HTERT RPE-1 (cell line): ENCODE measurements around the gene RRM1.
"Not testable (repeated sequence)": the region's sequence is repeated elsewhere in the genome, so short reads cannot be mapped to it uniquely, and the experiment has no call there.

Experiments
- in situ Hi-C: fragments of 300-500 bp; cut with MboI; formaldehyde crosslinking; loops from 4 replicates; pipeline ENCODE4 v1.14.3; 2020; ENCODE audit warnings: low sequenced_read_pairs

RRM1 gene

GRCh38 chr11:4094348-4095291 is at the start of gene RRM1:
Gene RRM1, plus strand, starts transcription at chr11:4094799. Its CDS starts 214 bp downstream, at chr11:4095013.
- in situ Hi-C loops, result no loop called here

DNA sequence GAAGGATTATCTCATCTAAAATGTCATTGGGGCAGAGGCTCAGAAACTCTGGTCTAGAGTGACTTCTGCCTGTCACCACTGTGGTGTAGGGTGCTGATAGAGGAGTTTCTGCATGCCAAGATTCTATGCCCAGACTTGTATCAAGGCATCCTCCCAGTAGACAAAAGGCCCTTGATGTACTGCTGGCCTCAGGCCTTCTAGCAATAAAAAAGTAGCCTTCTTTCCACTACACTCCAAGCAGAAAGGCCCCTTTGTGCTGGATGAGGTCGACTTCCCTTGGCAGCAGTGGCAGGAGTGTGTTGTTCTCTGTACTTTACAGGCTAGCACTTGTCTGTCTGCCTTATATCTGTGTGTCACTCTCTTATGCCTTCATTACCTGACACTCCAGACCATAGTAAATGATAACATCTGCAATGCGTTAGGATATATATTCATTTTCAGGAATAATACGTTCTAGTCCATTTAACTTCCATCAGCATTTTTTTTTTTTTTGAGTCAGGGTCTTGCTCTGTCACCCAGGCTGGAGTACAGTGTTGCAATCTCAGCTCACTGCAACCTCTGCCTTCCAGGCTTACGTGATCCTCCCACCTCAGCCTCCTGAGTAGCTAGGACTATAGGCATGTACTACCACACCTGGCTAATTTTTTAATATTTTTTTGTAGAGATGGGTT is 49.5 kb upstream of the RRM1 start:
- in situ Hi-C loops, result no loop called here

DNA sequence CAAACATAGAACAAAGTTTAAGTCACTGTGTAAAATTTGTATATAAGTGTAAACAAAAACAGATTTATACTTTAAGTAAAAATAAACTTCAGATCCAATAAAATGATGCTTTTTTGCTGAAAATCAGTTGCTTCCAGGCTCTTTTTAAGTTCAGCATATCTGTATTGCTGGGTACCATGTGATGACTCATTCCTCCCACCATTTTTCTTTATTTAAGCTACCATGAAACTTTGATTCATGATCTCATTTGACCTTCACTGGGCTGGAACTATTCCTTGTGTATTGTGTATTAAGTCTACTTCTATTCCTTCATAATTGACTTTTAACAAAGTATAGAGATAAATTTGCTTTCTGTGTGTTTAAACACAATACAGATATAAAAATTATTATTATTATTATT is 46.3 kb upstream of the RRM1 start:
- in situ Hi-C loops, result no loop called here

DNA sequence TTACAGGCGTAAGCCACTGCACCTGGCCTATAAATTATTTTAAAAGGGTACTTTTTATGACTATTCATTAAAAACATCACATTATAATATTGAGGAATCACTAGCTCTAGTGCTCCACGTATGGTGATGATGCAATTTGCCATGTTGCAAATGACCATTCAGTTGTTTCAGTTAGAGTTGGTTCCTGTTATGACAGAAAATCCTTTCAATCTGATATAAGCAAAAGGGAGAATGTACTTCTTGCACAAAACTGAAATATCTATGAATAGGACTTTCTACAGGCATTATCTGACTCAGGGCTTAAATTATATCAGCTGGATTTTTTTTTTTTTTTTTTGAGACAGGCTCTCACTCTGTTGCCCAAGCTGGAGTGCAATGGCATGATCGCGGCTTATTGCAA is 45.6 kb upstream of the RRM1 start:
- in situ Hi-C loops, result no loop called here

DNA sequence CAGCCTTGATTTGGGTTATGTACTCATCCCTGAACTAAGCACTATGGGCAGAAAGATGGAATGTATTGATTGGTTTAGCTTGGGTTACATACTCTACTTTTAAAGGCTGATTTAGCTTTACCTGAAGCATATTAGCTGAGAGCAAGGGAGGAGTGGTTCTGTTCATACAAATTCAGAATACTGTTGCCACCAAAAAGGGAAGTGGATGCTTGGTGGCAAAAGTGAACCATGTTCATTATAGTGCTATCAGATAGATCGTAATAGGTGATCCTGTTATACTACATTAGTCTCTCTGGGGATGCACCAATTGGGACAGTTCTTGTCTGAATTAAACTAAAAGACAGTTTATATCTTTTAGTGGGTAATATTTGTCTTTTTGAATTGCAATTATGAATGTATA is 44.5 kb upstream of the RRM1 start:
- in situ Hi-C loops, result no loop called here

- in situ Hi-C loops, result not testable (repeated sequence)
Observed at GRCh38 chr11:4053200-4053599, 41.4 kb upstream of the RRM1 start.

DNA sequence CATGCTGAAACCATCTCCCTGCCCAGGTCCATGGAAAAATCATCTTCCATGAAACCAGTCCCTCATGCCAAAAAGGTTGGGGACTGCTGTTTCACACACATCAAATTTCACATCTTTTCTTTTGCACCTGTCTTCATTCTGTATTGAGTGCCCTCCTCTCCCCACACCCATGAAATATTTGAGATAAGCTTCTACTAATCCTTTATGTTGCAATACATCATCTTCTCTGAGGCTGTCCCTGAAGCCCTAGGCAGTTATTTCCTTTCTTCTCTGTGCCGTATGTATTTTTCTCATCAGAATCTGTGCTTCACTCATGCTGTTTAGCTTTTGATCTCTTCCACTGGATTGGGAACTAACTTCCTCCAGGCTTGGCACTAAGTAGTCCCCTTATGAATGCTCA is 40.0 kb upstream of the RRM1 start:
- in situ Hi-C loops, result no loop called here

- in situ Hi-C loops, result no loop called here
Observed at GRCh38 chr11:4059424-4059823, 35.2 kb upstream of the RRM1 start.

DNA sequence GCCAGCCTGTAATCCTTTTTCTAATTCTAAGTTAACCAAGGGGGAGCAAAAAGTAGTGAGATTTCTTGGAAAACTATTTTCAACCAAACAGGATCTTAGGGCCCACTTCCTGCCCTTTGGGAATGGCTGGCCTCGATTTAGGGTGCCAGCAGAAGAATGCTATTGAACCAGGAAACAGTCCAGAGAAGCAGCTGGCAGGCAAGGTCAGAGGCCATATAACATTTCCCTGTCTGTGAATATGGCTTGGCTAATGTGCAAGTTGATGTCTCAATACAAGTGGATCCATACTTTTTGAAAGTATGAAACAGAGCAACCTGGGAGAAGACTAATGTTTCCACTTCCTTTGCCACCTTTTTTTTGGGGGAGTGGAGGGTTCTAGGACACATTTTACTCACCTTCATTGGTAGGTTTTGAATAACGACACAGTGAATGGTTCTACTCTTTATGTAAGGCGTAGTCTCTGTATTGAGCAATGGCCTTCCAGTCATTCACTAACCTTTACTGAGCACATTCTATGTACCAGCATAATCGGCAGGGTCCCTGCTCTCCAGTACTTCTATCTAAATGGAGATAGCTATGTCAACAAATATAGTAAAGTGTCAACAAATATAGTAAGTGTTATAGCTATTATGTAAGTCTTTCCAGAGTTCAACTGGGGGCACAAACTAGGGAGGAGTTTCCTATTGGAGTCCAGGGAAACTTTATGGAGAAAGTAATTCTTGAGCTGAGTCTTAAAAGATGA is 34.2 kb upstream of the RRM1 start:
- in situ Hi-C loops, result no loop called here

DNA sequence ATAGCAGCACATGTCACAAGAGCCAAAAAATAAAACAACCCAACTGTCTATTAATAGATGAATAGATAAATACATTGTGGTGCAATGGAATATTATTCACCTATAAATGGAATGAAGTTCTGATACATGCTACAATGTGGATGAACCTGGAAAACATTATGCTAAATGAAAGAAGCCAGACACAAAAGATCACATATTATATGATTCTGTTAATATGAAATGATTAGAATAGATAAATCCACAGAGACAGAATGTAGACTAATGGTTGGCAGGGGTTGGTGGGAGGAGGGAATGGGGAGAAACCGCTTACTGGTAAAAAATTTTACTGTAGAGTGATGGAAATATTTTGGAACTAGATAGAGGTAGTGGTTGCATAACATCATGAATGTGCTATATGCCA is 32.9 kb upstream of the RRM1 start:
- in situ Hi-C loops, result no loop called here

GRCh38 chr11:4063348-4063747 is 31.3 kb upstream of the RRM1 start:
- in situ Hi-C loops, result no loop called here

- in situ Hi-C loops, result no loop called here
Observed at GRCh38 chr11:4064278-4064955, 30.2 kb upstream of the RRM1 start.

GRCh38 chr11:4065086-4065485 is 29.5 kb upstream of the RRM1 start:
- in situ Hi-C loops, result no loop called here

GRCh38 chr11:4065601-4066377 is 28.8 kb upstream of the RRM1 start:
- in situ Hi-C loops, result no loop called here

GRCh38 chr11:4066910-4067309 is 27.7 kb upstream of the RRM1 start:
- in situ Hi-C loops, result no loop called here

GRCh38 chr11:4068962-4069361 is 25.6 kb upstream of the RRM1 start:
- in situ Hi-C loops, result no loop called here

GRCh38 chr11:4071325-4071724 is 23.3 kb upstream of the RRM1 start:
- in situ Hi-C loops, result no loop called here

- in situ Hi-C loops, result no loop called here
Observed at GRCh38 chr11:4071914-4072313, 22.7 kb upstream of the RRM1 start.

GRCh38 chr11:4072668-4073285 is 21.8 kb upstream of the RRM1 start:
- in situ Hi-C loops, result no loop called here

GRCh38 chr11:4074266-4074665 is 20.3 kb upstream of the RRM1 start:
- in situ Hi-C loops, result no loop called here
